ENCODE data around the gene TNNT1. TPM values are rescaled to one million over a fixed set of nuclear protein-coding genes. Genes with fewer than 3 reads are reported as not detected.

The TNNT1 gene
- total and polyA plus RNA-seq, 2 donors (not counting 3 experiments of a cell fraction or from before 2014, with no cell fraction given): 0.22 to 0.51 TPM

- ChIA-PET POLR2A (no interaction called here), CTCF (no interaction called here)
- intact Hi-C loops (cut with micrococcal nuclease): no loop called here
- TF ChIP-seq JUN (IDR thresholded peaks at IDR 0.05; ENCODE audit: borderline replicate concordance, insufficient read depth, insufficient read length, low read depth) (no peak), POLR2AphosphoS5 (IDR thresholded peaks at IDR 0.05; ENCODE audit: insufficient read depth, low read depth, low read length) (no peak), MAX (IDR thresholded peaks at IDR 0.05; ENCODE audit: insufficient read depth, insufficient read length) (no peak), GATA2 (IDR thresholded peaks at IDR 0.05; ENCODE audit: insufficient read depth, insufficient read length, low read depth, low read length) (no peak), FOS (IDR thresholded peaks at IDR 0.05; ENCODE audit: borderline replicate concordance, insufficient read depth, low read length) (no peak), POLR2A (IDR thresholded peaks at IDR 0.05; ENCODE audit: low read depth, low read length) (no peak), EZH2 (IDR thresholded peaks at IDR 0.05; ENCODE audit: borderline replicate concordance, low read depth, low read length, severe bottlenecking) (no peak), MYC (IDR thresholded peaks at IDR 0.05; ENCODE audit: low read depth, low read length) (no peak), CTCF (IDR thresholded peaks at IDR 0.05; ENCODE audit: extremely low read depth in 1 of 2, insufficient read depth in 1 of 2, low read depth in 1 of 2, low read length in 2 of 2) (no peak)
- no peaks in the 10 kb centered on the region for H3K36me3 ChIP-seq (ENCODE audit: control insufficient read depth in 2 of 2, extremely low read depth in 1 of 2, insufficient read depth in 2 of 2, low read length in 2 of 2)
- peaks cover 0 to 4% of the 10 kb centered on the region in 2 experiments for H3K27me3 ChIP-seq (ENCODE audit: control insufficient read depth in 2 of 2, insufficient read depth in 2 of 2, low read length in 2 of 2)
- DNase-seq (ENCODE audit: low read depth, low spot score): no peak
- no peaks in the 10 kb centered on the region for H3K79me2 ChIP-seq (ENCODE audit: control insufficient read depth, insufficient read depth, low read length)
- H2AFZ ChIP-seq (ENCODE audit: low read depth, low read length): no peak overlapping the region
- H3K27ac ChIP-seq (ENCODE audit: insufficient read depth, low read depth, low read length): no peak overlapping the region
- no peaks in the 10 kb centered on the region for H3K9me1 ChIP-seq (replicated peaks; ENCODE audit: control insufficient read depth, extremely low read depth, insufficient read depth, low read length)
- no peak overlapping the region for H3K4me3 ChIP-seq (replicated peaks in 1 of 3; ENCODE audit: insufficient read depth in 1 of 3, low read depth in 1 of 3, low read length in 3 of 3)
- peaks cover 5% of the 10 kb centered on the region for H3K4me1 ChIP-seq (ENCODE audit: control insufficient read depth, extremely low read depth, insufficient read depth, low read length)
- no peak overlapping the region for H3K4me2 ChIP-seq (ENCODE audit: insufficient read depth, low read length)
- no peaks in the 10 kb centered on the region for H4K20me1 ChIP-seq (replicated peaks; ENCODE audit: control insufficient read depth, extremely low read depth, insufficient read depth, low read length)
- dilution Hi-C loops (cut with MboI; ENCODE audit: extremely low pct_ligation_motif_present, low sequenced_read_pairs): no loop called here
- no peak for FAIRE-seq
- no TSS peak for BruUV-seq (replicated peaks)
- H3K9ac ChIP-seq (replicated peaks; ENCODE audit: extremely low read depth, insufficient read depth, low read length): no peak overlapping the region
- H3K9me3 ChIP-seq (replicated peaks; ENCODE audit: control insufficient read depth, insufficient read depth, low read length): no peaks in the 10 kb centered on the region
Measured at GRCh38 chr19:55186080-55186479, 37.1 kb upstream of the TNNT1 start.
